ENCODE measurements around the gene GNAS. TPM values are rescaled to one million over a fixed set of nuclear protein-coding genes. Genes with fewer than 3 reads are reported as not detected.

The GNAS gene
- total RNA-seq, 1 donor from 2014 or later: 875 TPM

- H3K4me3 ChIP-seq: no peak overlapping the region
- intact Hi-C loops (cut with DNase I): no loop called here
- H3K27me3 ChIP-seq: no peaks in the 10 kb centered on the region
- H3K4me1 ChIP-seq: no peaks in the 10 kb centered on the region
- H3K27ac ChIP-seq: no peak overlapping the region
- TF ChIP-seq POLR2AphosphoS5 (IDR thresholded peaks at IDR 0.05; ENCODE audit: insufficient read depth in 1 of 2, low read depth in 1 of 2) (no peak), POLR2A (IDR thresholded peaks at IDR 0.05) (no peak), CTCF (IDR thresholded peaks at IDR 0.05) (no peak)
- DNase-seq (ENCODE audit: extremely low spot score in 2 of 2): no peak
- no peaks in the 10 kb centered on the region for H3K9me3 ChIP-seq
- H3K36me3 ChIP-seq: no peaks in the 10 kb centered on the region
These were observed 103.6 kb downstream of the GNAS start for GRCh38 chr20:58956078-58956477.

- no peak overlapping the region for H3K4me3 ChIP-seq
- no peaks in the 10 kb centered on the region for H3K4me1 ChIP-seq
- no peak for DNase-seq (ENCODE audit: extremely low spot score in 2 of 2)
- H3K36me3 ChIP-seq: no peaks in the 10 kb centered on the region
- no peak for TF ChIP-seq POLR2AphosphoS5 (IDR thresholded peaks at IDR 0.05; ENCODE audit: insufficient read depth in 1 of 2, low read depth in 1 of 2)
- TF ChIP-seq POLR2A (IDR thresholded peaks at IDR 0.05): no peak
- no peak for TF ChIP-seq CTCF (IDR thresholded peaks at IDR 0.05)
- H3K9me3 ChIP-seq: no peaks in the 10 kb centered on the region
- intact Hi-C loops (cut with DNase I): no loop called here
- no peaks in the 10 kb centered on the region for H3K27me3 ChIP-seq
- H3K27ac ChIP-seq: no peak overlapping the region
These were observed 107.1 kb downstream of the GNAS start for GRCh38 chr20:58959652-58960051.

MicroRNAs within 50 kb of the gene (microRNA counts, 767-probe panel; counts per million panel counts)
- microRNA hsa-miR-296-3p (238 to 261 counts per million in 2 donors), microRNA hsa-miR-296-5p (2,913 to 3,426 counts per million in 2 donors), microRNA hsa-miR-298 (238 to 261 counts per million in 2 donors)

Small RNA genes lying within 50 kb of the gene (microRNA-seq; reads per million reads assigned to microRNA genes)
- gene MIR298 (ENCODE audit: borderline number of aligned reads, borderline replicate concordance): not detected

Small RNA genes lying within 50 kb of the gene (small RNA-seq; reads per million reads assigned to genes)
- gene MIR298 (not detected), gene RF02127 (not detected), gene RF02128 (not detected), gene RF02130 (not detected), gene RF02131 (not detected)

Other genes with a start within 250 kb of the GNAS start
- gene STX16, start 201.4 kb upstream of the GNAS start, total RNA-seq: 49.4 TPM
- 25.5 TPM for gene NPEPL1, start 159.9 kb upstream of the GNAS start, total RNA-seq
- not detected for gene GNAS-AS1, start 1.8 kb upstream of the GNAS start, total RNA-seq
- gene NELFCD, start 128.5 kb downstream of the GNAS start, total RNA-seq: 85.7 TPM
- 128 TPM for gene CTSZ, start 154.5 kb downstream of the GNAS start, total RNA-seq
- not detected for gene TUBB1, start 166.7 kb downstream of the GNAS start, total RNA-seq
- gene ATP5F1E, start 179.6 kb downstream of the GNAS start, total RNA-seq: 22.8 TPM
- gene PRELID3B, start 190.1 kb downstream of the GNAS start, total RNA-seq: 73.4 TPM

Data from vagina (tissue), 2 donors.